Kidney epithelial cell (primary cell): ENCODE results near the gene PKP4. TPM values are rescaled to one million over a fixed set of nuclear protein-coding genes. Genes with fewer than 3 reads are reported as not detected.

Source experiments
- DNase-seq: peaks from one replicate; pipeline ENCODE4 v3.0.0-alpha.2; 2010; ENCODE audit warnings: low read depth
- H3K27me3 ChIP-seq: 2 replicates; pipeline ENCODE4 v1.6.0; 2011; ENCODE audit warnings: low read length; ENCODE audit not compliant: control insufficient read depth, insufficient read depth
- H3K36me3 ChIP-seq: 2 replicates; pipeline ENCODE4 v1.5.1; 2011; ENCODE audit warnings: low read length; ENCODE audit not compliant: control insufficient read depth, insufficient read depth
- H3K4me3 ChIP-seq: 2 replicates; pipeline ENCODE4 v1.5.1; 2011; ENCODE audit warnings: low read depth, mild to moderate bottlenecking, control low read depth, low read length
- total RNA-seq: library from RNA; depleted of rRNA; stranded (reverse); fragments of >200 nt; gene quantifications from 2 replicates; pipeline ENCODE4 v1.2.3, GENCODE V29; 2015
- TF ChIP-seq, protein P1 (sequence below): IDR thresholded peaks from 2 replicates; pipeline ENCODE4 v1.5.1; 2011; ENCODE audit warnings: mild to moderate bottlenecking, moderate library complexity, low read length, control low read depth, inconsistent platforms; ENCODE audit not compliant: insufficient read depth, poor library complexity, severe bottlenecking

The PKP4 gene
- total RNA-seq, 1 donor from 2014 or later = 29.4 TPM

DNA sequence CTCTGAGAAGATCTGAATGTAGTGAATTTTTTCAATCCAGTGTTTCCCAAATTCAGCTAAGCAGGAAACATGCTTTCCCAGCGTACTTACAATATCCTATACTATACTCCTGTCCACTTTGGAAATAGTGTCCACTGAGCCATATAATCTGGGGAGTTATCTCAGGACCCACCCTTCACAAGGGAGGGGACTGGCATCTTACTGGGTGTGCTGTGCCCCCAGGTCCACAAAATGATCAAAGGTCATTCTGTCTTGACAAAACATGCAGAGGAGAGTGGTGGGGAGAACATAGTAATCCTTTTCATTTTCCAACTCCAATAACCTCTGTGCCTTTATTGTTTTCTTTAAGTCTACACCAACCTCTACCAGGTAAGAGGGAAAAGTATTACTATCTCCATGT lies 258.6 kb downstream of the PKP4 start:
- TF ChIP-seq, protein P1, sequence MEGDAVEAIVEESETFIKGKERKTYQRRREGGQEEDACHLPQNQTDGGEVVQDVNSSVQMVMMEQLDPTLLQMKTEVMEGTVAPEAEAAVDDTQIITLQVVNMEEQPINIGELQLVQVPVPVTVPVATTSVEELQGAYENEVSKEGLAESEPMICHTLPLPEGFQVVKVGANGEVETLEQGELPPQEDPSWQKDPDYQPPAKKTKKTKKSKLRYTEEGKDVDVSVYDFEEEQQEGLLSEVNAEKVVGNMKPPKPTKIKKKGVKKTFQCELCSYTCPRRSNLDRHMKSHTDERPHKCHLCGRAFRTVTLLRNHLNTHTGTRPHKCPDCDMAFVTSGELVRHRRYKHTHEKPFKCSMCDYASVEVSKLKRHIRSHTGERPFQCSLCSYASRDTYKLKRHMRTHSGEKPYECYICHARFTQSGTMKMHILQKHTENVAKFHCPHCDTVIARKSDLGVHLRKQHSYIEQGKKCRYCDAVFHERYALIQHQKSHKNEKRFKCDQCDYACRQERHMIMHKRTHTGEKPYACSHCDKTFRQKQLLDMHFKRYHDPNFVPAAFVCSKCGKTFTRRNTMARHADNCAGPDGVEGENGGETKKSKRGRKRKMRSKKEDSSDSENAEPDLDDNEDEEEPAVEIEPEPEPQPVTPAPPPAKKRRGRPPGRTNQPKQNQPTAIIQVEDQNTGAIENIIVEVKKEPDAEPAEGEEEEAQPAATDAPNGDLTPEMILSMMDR = no peak
- H3K27me3 ChIP-seq = no peaks in the 10 kb centered on the region
- H3K4me3 ChIP-seq = no peak overlapping the region

GRCh38 chr2:158716121-158716791 lies 259.5 kb downstream of the PKP4 start:
- no peak for DNase-seq
- Histone ChIP-seq H3K36me3 (no peaks in the 10 kb centered on the region), H3K4me3 (no peak overlapping the region), H3K27me3 (no peaks in the 10 kb centered on the region)
- TF ChIP-seq, protein P1 = no peak

More for the DNA sequence above, 258.6 kb downstream of the PKP4 start:
- no peaks in the 10 kb centered on the region for H3K36me3 ChIP-seq
- DNase-seq = no peak

- DNase-seq = no peak
- Histone ChIP-seq H3K27me3 (no peaks in the 10 kb centered on the region), H3K4me3 (no peak overlapping the region), H3K36me3 (no peaks in the 10 kb centered on the region)
- TF ChIP-seq, protein P1 = no peak
Measured at GRCh38 chr2:158716921-158717320, 260.2 kb downstream of the PKP4 start.

DNA sequence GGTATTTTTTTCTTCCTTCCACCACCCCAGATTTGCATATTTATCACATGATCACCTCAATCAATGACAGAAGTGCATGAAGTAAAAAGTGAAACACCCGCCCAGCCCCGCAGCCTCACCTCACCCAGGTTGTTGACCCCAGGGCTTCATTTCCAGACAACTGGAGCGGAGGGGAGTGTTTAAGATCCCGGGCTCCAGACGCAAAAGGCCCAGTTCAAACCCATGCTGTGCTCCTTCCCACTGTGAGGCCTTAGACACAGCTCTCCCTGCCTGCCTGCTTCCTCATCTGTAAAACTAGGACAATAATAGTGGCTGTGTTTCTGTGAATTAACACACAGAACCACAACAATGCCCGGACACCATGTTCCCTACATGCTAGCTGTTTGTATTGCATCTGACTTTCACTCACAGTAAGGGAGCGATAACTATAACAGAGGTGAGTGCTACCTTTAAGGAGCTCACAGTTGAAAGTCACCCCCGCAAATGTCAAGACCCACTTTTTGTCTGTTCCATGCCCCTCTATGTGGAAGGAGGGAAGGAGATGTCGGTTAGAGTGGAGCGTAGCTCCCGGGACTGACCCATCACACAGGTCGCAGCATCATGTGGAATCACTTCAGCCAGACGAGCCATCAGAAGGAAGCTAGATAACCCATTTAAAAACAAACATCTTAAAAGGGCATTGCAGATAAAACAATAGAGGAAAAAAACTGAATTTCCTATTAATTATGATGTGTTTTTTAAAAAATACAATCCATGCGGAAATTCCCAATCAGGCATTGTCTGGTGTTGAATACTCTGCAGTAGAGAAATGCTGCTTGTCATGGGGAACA lies 260.8 kb downstream of the PKP4 start:
- DNase-seq = no peak
- TF ChIP-seq, protein P1 = no peak
- H3K27me3 ChIP-seq = no peaks in the 10 kb centered on the region
- no peak overlapping the region for H3K4me3 ChIP-seq
- no peaks in the 10 kb centered on the region for H3K36me3 ChIP-seq

- Histone ChIP-seq H3K36me3 (no peaks in the 10 kb centered on the region), H3K4me3 (no peak overlapping the region), H3K27me3 (no peaks in the 10 kb centered on the region)
- DNase-seq = no peak
- TF ChIP-seq, protein P1 = no peak
Measured at GRCh38 chr2:158718196-158718585, 261.4 kb downstream of the PKP4 start.
